IMR-90 (cell line): ENCODE measurements around the gene FAM124A. TPM values are rescaled to one million over a fixed set of nuclear protein-coding genes. Genes with fewer than 3 reads are reported as not detected.

ENCODE experiments used
- ATAC-seq: fragments of 200-7000 bp; cut with Tn5 transposase; 2 replicates; pipeline ENCODE4 v1.9.1; 2020; ENCODE audit warnings: low read depth, mild to moderate bottlenecking, moderate library complexity
- BruUV-seq: library from RNA; stranded (reverse); fragments of 400-500 nt; replicated peaks from 2 replicates; lab custom pipeline; 2021; lab: Mats Ljungman, UMichigan
- CTCF ChIA-PET: fragments of 300-600 bp; formaldehyde crosslinking; extraction: SDS; loops from one replicate; lab custom pipeline; 2021; ENCODE audit warnings: antibody characterized with exemption; lab: Yijun Ruan, JAX
- POLR2A ChIA-PET: fragments of 300-600 bp; sonication (Branson Sonifier 250); formaldehyde crosslinking; loops from one replicate; lab custom pipeline; 2022; ENCODE audit warnings: antibody characterized with exemption; ENCODE audit not compliant: unreplicated experiment; lab: Charles Lee
- DNase-seq: peaks from one replicate; pipeline ENCODE4 v3.0.0; 2013
- H2AFZ ChIP-seq: replicated peaks from 2 replicates; pipeline ENCODE3; 2013; ENCODE audit warnings: low read length, mild to moderate bottlenecking; ENCODE audit not compliant: poor library complexity
- H2AK5ac ChIP-seq: 2 replicates; pipeline ENCODE4 v1.6.1; 2013; ENCODE audit warnings: low read depth, low read length, inconsistent platforms
- H2AK9ac ChIP-seq: replicated peaks from 2 replicates; pipeline ENCODE3; 2013; ENCODE audit warnings: mild to moderate bottlenecking, low read depth, low read length, moderate library complexity; ENCODE audit not compliant: poor library complexity
- H2BK120ac ChIP-seq: 2 replicates; pipeline ENCODE4 v1.6.1; 2013; ENCODE audit warnings: low read depth, low read length, inconsistent platforms
- H2BK15ac ChIP-seq: 3 replicates; pipeline ENCODE4 v1.6.1; 2013; ENCODE audit warnings: low read depth, low read length, inconsistent platforms
- H2BK20ac ChIP-seq: 2 replicates; pipeline ENCODE4 v1.6.1; 2013; ENCODE audit warnings: low read depth, mild to moderate bottlenecking, inconsistent platforms, low read length, moderate library complexity
- H2BK5ac ChIP-seq: 2 replicates; pipeline ENCODE4 v1.6.1; 2013; ENCODE audit warnings: mild to moderate bottlenecking, low read depth, low read length, inconsistent platforms; ENCODE audit not compliant: poor library complexity, severe bottlenecking
- H3K14ac ChIP-seq: replicated peaks from 2 replicates; pipeline ENCODE4 v1.6.1; 2013; ENCODE audit warnings: low read depth, low read length, inconsistent platforms
- H3K18ac ChIP-seq: 2 replicates; pipeline ENCODE4 v1.6.1; 2013; ENCODE audit warnings: low read depth, low read length, control low read depth
- H3K23ac ChIP-seq: 2 replicates; pipeline ENCODE4 v1.6.1; 2013; ENCODE audit warnings: low read depth, low read length, inconsistent platforms
- H3K27ac ChIP-seq: 2 replicates; pipeline ENCODE4 v1.5.1; 2013; ENCODE audit warnings: mild to moderate bottlenecking, control low read depth, low read length; ENCODE audit not compliant: insufficient read depth
- H3K27me3 ChIP-seq: 2 replicates; pipeline ENCODE4 v1.6.1; 2013; ENCODE audit warnings: low read length; ENCODE audit not compliant: control insufficient read depth, insufficient read depth
- H3K36me3 ChIP-seq: 2 replicates; pipeline ENCODE4 v1.6.1; 2013; ENCODE audit warnings: low read length, mixed read lengths; ENCODE audit not compliant: control insufficient read depth, insufficient read depth
- H3K4ac ChIP-seq: 2 replicates; pipeline ENCODE4 v1.6.1; 2013; ENCODE audit warnings: low read depth, low read length, inconsistent platforms
- H3K4me1 ChIP-seq: 2 replicates; pipeline ENCODE4 v1.6.1; 2013; ENCODE audit warnings: low read length, mixed read lengths; ENCODE audit not compliant: control insufficient read depth, insufficient read depth
- H3K4me2 ChIP-seq: 2 replicates; pipeline ENCODE4 v1.6.1; 2013; ENCODE audit warnings: low read depth, mild to moderate bottlenecking, control low read depth, low read length, moderate library complexity
- H3K4me3 ChIP-seq: 2 replicates; pipeline ENCODE4 v1.5.1; 2013; ENCODE audit warnings: low read depth, mild to moderate bottlenecking, control low read depth, low read length, moderate library complexity; ENCODE audit not compliant: insufficient read depth
- H3K56ac ChIP-seq: 2 replicates; pipeline ENCODE4 v1.6.1; 2013; ENCODE audit warnings: low read length, inconsistent platforms; ENCODE audit not compliant: insufficient read depth; ENCODE audit errors: extremely low read depth
- H3K79me1 ChIP-seq, 2 experiments: 2 replicates each; pipeline ENCODE4 v1.6.1; 2013; ENCODE audit warnings: low read length in 2 of 2, inconsistent platforms in 1 of 2, low read depth in 1 of 2
- H3K9ac ChIP-seq: 2 replicates; pipeline ENCODE4 v1.6.1; 2013; ENCODE audit warnings: low read depth, low read length, control low read depth
- H3K9me1 ChIP-seq: 2 replicates; pipeline ENCODE4 v1.6.1; 2013; ENCODE audit warnings: low read length, inconsistent platforms; ENCODE audit not compliant: insufficient read depth
- H3K9me3 ChIP-seq: 2 replicates; pipeline ENCODE4 v1.6.1; 2013; ENCODE audit warnings: low read length; ENCODE audit not compliant: control insufficient read depth, insufficient read depth
- H4K20me1 ChIP-seq: 2 replicates; pipeline ENCODE4 v1.6.1; 2013; ENCODE audit warnings: low read length, inconsistent platforms; ENCODE audit not compliant: insufficient read depth
- H4K5ac ChIP-seq: 2 replicates; pipeline ENCODE4 v1.6.1; 2013; ENCODE audit warnings: mild to moderate bottlenecking, low read depth, low read length, control low read depth
- H4K8ac ChIP-seq, 2 experiments: 2 replicates each; pipeline ENCODE4 v1.6.1; 2013; ENCODE audit warnings: low read depth in 2 of 2, low read length in 2 of 2, control low read depth in 1 of 2, inconsistent platforms in 1 of 2
- H4K91ac ChIP-seq: 2 replicates; pipeline ENCODE4 v1.6.1; 2013; ENCODE audit warnings: low read depth, low read length, inconsistent platforms; ENCODE audit not compliant: insufficient read depth
- BHLHE40 ChIP-seq: fragments of 150-350 bp; IDR thresholded peaks from 2 replicates; pipeline ENCODE4 v1.6.1; 2016; ENCODE audit warnings: mild to moderate bottlenecking, low read depth, low read length
- CEBPB ChIP-seq: IDR thresholded peaks from 2 replicates; pipeline ENCODE4 v1.6.1; 2012; ENCODE audit warnings: low read depth, low read length, improper control_type of control experiment
- CHD1 ChIP-seq: IDR thresholded peaks from 2 replicates; pipeline ENCODE4 v1.6.1; 2012; ENCODE audit warnings: low read depth, low read length, improper control_type of control experiment
- CTCF ChIP-seq: conservative IDR thresholded peaks from 2 replicates; pipeline ENCODE4 v1.5.1; 2012; ENCODE audit warnings: mild to moderate bottlenecking, low read depth, low read length, improper control_type of control experiment
- MAFK ChIP-seq: IDR thresholded peaks from 2 replicates; pipeline ENCODE4 v1.6.1; 2012; ENCODE audit warnings: low read depth, low read length, improper control_type of control experiment
- MXI1 ChIP-seq: IDR thresholded peaks from 2 replicates; pipeline ENCODE4 v1.6.1; 2012; ENCODE audit warnings: low read depth, mild to moderate bottlenecking, low read length, moderate library complexity, borderline replicate concordance
- NFE2L2 ChIP-seq: fragments of 150-350 bp; IDR thresholded peaks from 2 replicates; pipeline ENCODE4 v1.6.1; 2016; ENCODE audit warnings: low read depth, mild to moderate bottlenecking, low read length
- RAD21 ChIP-seq: IDR thresholded peaks from 2 replicates; pipeline ENCODE4 v1.6.1; 2012; ENCODE audit warnings: low read length, improper control_type of control experiment
- RCOR1 ChIP-seq: IDR thresholded peaks from 2 replicates; pipeline ENCODE4 v1.6.1; 2012; ENCODE audit warnings: mild to moderate bottlenecking, low read length, improper control_type of control experiment; ENCODE audit not compliant: insufficient replicate concordance
- WGBS, 2 experiments: methylation state at CpG; one replicate each; pipeline versions ENCODE4 v1.1.5 to v1.1.7; 2013; ENCODE audit warnings: missing lambda C conversion rate in 2 of 2; ENCODE audit not compliant: insufficient read length in 1 of 2; ENCODE audit errors: extremely low coverage in 2 of 2; 5-methylcytosine and 5-hydroxymethylcytosine counted together
- dilution Hi-C: fragments of 300-500 bp; cut with HindIII; formaldehyde crosslinking; loops from one replicate; pipeline ENCODE4 v1.14.3; 2018; ENCODE audit warnings: low sequenced_read_pairs; ENCODE audit not compliant: unreplicated experiment
- in situ Hi-C: fragments of 300-500 bp; cut with MboI; formaldehyde crosslinking; loops from 3 replicates; pipeline ENCODE4 v1.14.3; 2019; ENCODE audit warnings: low sequenced_read_pairs, inconsistent platforms, mixed read lengths
- intact Hi-C: fragments of 100-400 bp; cut with micrococcal nuclease; formaldehyde crosslinking; loops from 2 replicates; pipeline ENCODE4 v1.10.0; 2022
- polyA plus RNA-seq, 3 experiments: library from polyadenylated mRNA; depleted of rRNA; stranded (reverse); fragments of >200 nt; gene quantifications; 2 replicates each; pipeline ENCODE4 v1.2.3, GENCODE V29; 2012; ENCODE audit warnings: low replicate concordance in 1 of 3
- total RNA-seq: library from RNA; depleted of rRNA; stranded (reverse); fragments of >200 nt; gene quantifications from 2 replicates; pipeline ENCODE4 v1.2.3, GENCODE V29; 2012

The FAM124A gene
- total and polyA plus RNA-seq, 2 of the 4 experiments (the other 2 are of a cell fraction): 0.03 TPM; not detected in 1

GRCh38 chr13:51282322-51282721 is 60.1 kb downstream of the FAM124A start:
- TF ChIP-seq BHLHE40 (no peak), CEBPB (no peak), MAFK (no peak), RCOR1 (no peak), CHD1 (no peak), RAD21 (no peak), CTCF (no peak), MXI1 (no peak), NFE2L2 (no peak)
- DNase-seq: no peak
- no peaks in the 10 kb centered on the region for H3K9me1 ChIP-seq
- H3K27me3 ChIP-seq: peaks cover 25% of the 10 kb centered on the region
- no peak overlapping the region for H4K91ac ChIP-seq
- no peak overlapping the region for H2AK5ac ChIP-seq
- H4K5ac ChIP-seq: no peak overlapping the region
- intact Hi-C loops (no loop called here), in situ Hi-C loops (loop anchor here (10.0 kb wide), 1 partner anchor 158 kb away; no protein-coding TSS in a partner anchor), dilution Hi-C loops (no loop called here)
- no CpG with 5 or more reads among the region's 6 CpGs for WGBS, 2 experiments
- H3K14ac ChIP-seq: no peak overlapping the region
- no peak overlapping the region for H3K9ac ChIP-seq
- ChIA-PET POLR2A (no interaction called here), CTCF (interaction anchor here (0.6 to 1.3 kb wide), 2 partner anchors 68 to 157 kb away, joined by 3 to 5 read pairs; no protein-coding TSS in a partner anchor)
- H2BK15ac ChIP-seq: no peak overlapping the region
- no peak overlapping the region for H2AFZ ChIP-seq
- H3K79me1 ChIP-seq: no peaks in the 10 kb centered on the region
- no peak overlapping the region for H2AK9ac ChIP-seq
- no peak overlapping the region for H3K4ac ChIP-seq
- H3K23ac ChIP-seq: no peak overlapping the region
- H3K27ac ChIP-seq: no peak overlapping the region
- no peaks in the 10 kb centered on the region for H3K4me1 ChIP-seq
- H3K36me3 ChIP-seq: no peaks in the 10 kb centered on the region
- no peaks in the 10 kb centered on the region for H3K9me3 ChIP-seq
- H3K4me3 ChIP-seq: no peak overlapping the region
- H3K56ac ChIP-seq: no peak overlapping the region
- H4K20me1 ChIP-seq: no peaks in the 10 kb centered on the region
- no TSS peak for BruUV-seq
- no peak for ATAC-seq
- H2BK5ac ChIP-seq: no peak overlapping the region
- H2BK120ac ChIP-seq: no peak overlapping the region
- no peak overlapping the region for H2BK20ac ChIP-seq
- no peak overlapping the region for H4K8ac ChIP-seq
- no peak overlapping the region for H3K18ac ChIP-seq
- no peak overlapping the region for H3K4me2 ChIP-seq
